K562 (cell line): Measurements from ENCODE around the gene SLC6A6. TPM values are rescaled to one million over a fixed set of nuclear protein-coding genes. Genes with fewer than 3 reads are reported as not detected.

Source experiments
- MXD1 ChIP-seq: fragments of 250-450 bp; sonication (Bioruptor Pico); IDR thresholded peaks from 2 replicates; pipeline ENCODE4 v1.8.0; 2021; ENCODE audit warnings: borderline replicate concordance, mild to moderate bottlenecking, moderate library complexity; ENCODE audit not compliant: poor library complexity, severe bottlenecking
- NCOA1 ChIP-seq: fragments of 450-650 bp; IDR thresholded peaks from 2 replicates; pipeline ENCODE4 v1.6.1; 2016; ENCODE audit warnings: low read depth
- RBM22 ChIP-seq: fragments of 200-400 bp; formaldehyde crosslinking; IDR thresholded peaks from 2 replicates; pipeline ENCODE4 v1.6.1; 2018; ENCODE audit warnings: low read length, low read depth; ENCODE audit not compliant: poor library complexity, severe bottlenecking
- SMAD1 ChIP-seq: fragments of 150-350 bp; IDR thresholded peaks from 2 replicates; pipeline ENCODE4 v1.6.1; 2014; ENCODE audit warnings: low read length, low read depth; ENCODE audit not compliant: partially characterized antibody
- SPI1 ChIP-seq: IDR thresholded peaks from 2 replicates; pipeline ENCODE4 v1.6.1; 2011; ENCODE audit warnings: low read depth, low read length, control low read depth, borderline replicate concordance
- ZC3H8 ChIP-seq: fragments of 450-650 bp; IDR thresholded peaks from 2 replicates; pipeline ENCODE4 v1.6.1; 2017
- polyA plus RNA-seq, 8 experiments: library from polyadenylated mRNA; depleted of rRNA in 4 of 8; stranded (reverse) in 5 of 8; unstranded in 3 of 8; fragments of >200 nt; fragmentation: Nextera tagmentation in 2 of 8; fragmentation: Illumina TruSeq in 1 of 8; extraction: Ambion mirVana in 2 of 8; extraction: Trizol in 1 of 8; gene quantifications; 2 replicates each; pipeline versions ENCODE4 v1.2.1 to v1.2.3, GENCODE V29; 2011 to 2014; ENCODE audit warnings: inconsistent platforms in 1 of 8, missing spikeins in 1 of 8
- total RNA-seq, 7 experiments: library from RNA; depleted of rRNA in 6 of 7; stranded (reverse); fragments of >200 nt in 6 of 7; fragmentation: Illumina TruSeq in 2 of 7; extraction: Trizol in 2 of 7; gene quantifications; 2 replicates each; pipeline versions ENCODE4 v1.2.1 to v1.2.3, GENCODE V29; 2011 to 2021; ENCODE audit warnings: low replicate concordance in 1 of 7
- TF ChIP-seq, protein P1 (sequence below): fragments of 200-600 bp; sonication (generic); IDR thresholded peaks from one replicate; pipeline ENCODE4 v1.6.1; 2012; ENCODE audit warnings: mild to moderate bottlenecking, low read depth, low read length, inconsistent platforms
- TF ChIP-seq, protein P2 (sequence below): fragments of 450-650 bp; formaldehyde crosslinking; IDR thresholded peaks from 2 replicates; pipeline ENCODE4 v1.4.0; 2022; ENCODE audit warnings: missing genetic modification characterization
- TF ChIP-seq, protein P3 (sequence below), 2 experiments: fragments of 150-350 bp in 1 of 2; IDR thresholded peaks; 2 replicates each; pipeline ENCODE4 v1.6.1; 2012 to 2016; ENCODE audit warnings: low read depth in 2 of 2, low read length in 2 of 2, mild to moderate bottlenecking in 1 of 2, moderate library complexity in 1 of 2

The SLC6A6 gene
- total and polyA plus RNA-seq, 9 of the 15 experiments (the other 6 are each of a cell fraction or from before 2014, with no cell fraction given): 12.3 to 203 (median 93.2) TPM

GRCh38 chr3:14431917-14432834 lies 29.8 kb downstream of the SLC6A6 start (continued):
- TF ChIP-seq, protein P1, sequence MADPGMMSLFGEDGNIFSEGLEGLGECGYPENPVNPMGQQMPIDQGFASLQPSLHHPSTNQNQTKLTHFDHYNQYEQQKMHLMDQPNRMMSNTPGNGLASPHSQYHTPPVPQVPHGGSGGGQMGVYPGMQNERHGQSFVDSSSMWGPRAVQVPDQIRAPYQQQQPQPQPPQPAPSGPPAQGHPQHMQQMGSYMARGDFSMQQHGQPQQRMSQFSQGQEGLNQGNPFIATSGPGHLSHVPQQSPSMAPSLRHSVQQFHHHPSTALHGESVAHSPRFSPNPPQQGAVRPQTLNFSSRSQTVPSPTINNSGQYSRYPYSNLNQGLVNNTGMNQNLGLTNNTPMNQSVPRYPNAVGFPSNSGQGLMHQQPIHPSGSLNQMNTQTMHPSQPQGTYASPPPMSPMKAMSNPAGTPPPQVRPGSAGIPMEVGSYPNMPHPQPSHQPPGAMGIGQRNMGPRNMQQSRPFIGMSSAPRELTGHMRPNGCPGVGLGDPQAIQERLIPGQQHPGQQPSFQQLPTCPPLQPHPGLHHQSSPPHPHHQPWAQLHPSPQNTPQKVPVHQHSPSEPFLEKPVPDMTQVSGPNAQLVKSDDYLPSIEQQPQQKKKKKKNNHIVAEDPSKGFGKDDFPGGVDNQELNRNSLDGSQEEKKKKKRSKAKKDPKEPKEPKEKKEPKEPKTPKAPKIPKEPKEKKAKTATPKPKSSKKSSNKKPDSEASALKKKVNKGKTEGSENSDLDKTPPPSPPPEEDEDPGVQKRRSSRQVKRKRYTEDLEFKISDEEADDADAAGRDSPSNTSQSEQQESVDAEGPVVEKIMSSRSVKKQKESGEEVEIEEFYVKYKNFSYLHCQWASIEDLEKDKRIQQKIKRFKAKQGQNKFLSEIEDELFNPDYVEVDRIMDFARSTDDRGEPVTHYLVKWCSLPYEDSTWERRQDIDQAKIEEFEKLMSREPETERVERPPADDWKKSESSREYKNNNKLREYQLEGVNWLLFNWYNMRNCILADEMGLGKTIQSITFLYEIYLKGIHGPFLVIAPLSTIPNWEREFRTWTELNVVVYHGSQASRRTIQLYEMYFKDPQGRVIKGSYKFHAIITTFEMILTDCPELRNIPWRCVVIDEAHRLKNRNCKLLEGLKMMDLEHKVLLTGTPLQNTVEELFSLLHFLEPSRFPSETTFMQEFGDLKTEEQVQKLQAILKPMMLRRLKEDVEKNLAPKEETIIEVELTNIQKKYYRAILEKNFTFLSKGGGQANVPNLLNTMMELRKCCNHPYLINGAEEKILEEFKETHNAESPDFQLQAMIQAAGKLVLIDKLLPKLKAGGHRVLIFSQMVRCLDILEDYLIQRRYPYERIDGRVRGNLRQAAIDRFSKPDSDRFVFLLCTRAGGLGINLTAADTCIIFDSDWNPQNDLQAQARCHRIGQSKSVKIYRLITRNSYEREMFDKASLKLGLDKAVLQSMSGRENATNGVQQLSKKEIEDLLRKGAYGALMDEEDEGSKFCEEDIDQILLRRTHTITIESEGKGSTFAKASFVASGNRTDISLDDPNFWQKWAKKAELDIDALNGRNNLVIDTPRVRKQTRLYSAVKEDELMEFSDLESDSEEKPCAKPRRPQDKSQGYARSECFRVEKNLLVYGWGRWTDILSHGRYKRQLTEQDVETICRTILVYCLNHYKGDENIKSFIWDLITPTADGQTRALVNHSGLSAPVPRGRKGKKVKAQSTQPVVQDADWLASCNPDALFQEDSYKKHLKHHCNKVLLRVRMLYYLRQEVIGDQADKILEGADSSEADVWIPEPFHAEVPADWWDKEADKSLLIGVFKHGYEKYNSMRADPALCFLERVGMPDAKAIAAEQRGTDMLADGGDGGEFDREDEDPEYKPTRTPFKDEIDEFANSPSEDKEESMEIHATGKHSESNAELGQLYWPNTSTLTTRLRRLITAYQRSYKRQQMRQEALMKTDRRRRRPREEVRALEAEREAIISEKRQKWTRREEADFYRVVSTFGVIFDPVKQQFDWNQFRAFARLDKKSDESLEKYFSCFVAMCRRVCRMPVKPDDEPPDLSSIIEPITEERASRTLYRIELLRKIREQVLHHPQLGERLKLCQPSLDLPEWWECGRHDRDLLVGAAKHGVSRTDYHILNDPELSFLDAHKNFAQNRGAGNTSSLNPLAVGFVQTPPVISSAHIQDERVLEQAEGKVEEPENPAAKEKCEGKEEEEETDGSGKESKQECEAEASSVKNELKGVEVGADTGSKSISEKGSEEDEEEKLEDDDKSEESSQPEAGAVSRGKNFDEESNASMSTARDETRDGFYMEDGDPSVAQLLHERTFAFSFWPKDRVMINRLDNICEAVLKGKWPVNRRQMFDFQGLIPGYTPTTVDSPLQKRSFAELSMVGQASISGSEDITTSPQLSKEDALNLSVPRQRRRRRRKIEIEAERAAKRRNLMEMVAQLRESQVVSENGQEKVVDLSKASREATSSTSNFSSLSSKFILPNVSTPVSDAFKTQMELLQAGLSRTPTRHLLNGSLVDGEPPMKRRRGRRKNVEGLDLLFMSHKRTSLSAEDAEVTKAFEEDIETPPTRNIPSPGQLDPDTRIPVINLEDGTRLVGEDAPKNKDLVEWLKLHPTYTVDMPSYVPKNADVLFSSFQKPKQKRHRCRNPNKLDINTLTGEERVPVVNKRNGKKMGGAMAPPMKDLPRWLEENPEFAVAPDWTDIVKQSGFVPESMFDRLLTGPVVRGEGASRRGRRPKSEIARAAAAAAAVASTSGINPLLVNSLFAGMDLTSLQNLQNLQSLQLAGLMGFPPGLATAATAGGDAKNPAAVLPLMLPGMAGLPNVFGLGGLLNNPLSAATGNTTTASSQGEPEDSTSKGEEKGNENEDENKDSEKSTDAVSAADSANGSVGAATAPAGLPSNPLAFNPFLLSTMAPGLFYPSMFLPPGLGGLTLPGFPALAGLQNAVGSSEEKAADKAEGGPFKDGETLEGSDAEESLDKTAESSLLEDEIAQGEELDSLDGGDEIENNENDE: no peak
- TF ChIP-seq SPI1: no peak
- TF ChIP-seq, protein P2, sequence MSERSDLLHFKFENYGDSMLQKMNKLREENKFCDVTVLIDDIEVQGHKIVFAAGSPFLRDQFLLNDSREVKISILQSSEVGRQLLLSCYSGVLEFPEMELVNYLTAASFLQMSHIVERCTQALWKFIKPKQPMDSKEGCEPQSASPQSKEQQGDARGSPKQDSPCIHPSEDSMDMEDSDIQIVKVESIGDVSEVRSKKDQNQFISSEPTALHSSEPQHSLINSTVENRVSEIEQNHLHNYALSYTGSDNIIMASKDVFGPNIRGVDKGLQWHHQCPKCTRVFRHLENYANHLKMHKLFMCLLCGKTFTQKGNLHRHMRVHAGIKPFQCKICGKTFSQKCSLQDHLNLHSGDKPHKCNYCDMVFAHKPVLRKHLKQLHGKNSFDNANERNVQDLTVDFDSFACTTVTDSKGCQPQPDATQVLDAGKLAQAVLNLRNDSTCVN (CRISPR knock-in tag): no peak
- no peak for TF ChIP-seq MXD1 (CRISPR knock-in tag)
- no peak for TF ChIP-seq RBM22
- TF ChIP-seq, protein P3, sequence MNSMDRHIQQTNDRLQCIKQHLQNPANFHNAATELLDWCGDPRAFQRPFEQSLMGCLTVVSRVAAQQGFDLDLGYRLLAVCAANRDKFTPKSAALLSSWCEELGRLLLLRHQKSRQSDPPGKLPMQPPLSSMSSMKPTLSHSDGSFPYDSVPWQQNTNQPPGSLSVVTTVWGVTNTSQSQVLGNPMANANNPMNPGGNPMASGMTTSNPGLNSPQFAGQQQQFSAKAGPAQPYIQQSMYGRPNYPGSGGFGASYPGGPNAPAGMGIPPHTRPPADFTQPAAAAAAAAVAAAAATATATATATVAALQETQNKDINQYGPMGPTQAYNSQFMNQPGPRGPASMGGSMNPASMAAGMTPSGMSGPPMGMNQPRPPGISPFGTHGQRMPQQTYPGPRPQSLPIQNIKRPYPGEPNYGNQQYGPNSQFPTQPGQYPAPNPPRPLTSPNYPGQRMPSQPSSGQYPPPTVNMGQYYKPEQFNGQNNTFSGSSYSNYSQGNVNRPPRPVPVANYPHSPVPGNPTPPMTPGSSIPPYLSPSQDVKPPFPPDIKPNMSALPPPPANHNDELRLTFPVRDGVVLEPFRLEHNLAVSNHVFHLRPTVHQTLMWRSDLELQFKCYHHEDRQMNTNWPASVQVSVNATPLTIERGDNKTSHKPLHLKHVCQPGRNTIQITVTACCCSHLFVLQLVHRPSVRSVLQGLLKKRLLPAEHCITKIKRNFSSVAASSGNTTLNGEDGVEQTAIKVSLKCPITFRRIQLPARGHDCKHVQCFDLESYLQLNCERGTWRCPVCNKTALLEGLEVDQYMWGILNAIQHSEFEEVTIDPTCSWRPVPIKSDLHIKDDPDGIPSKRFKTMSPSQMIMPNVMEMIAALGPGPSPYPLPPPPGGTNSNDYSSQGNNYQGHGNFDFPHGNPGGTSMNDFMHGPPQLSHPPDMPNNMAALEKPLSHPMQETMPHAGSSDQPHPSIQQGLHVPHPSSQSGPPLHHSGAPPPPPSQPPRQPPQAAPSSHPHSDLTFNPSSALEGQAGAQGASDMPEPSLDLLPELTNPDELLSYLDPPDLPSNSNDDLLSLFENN (IDR thresholded peaks at IDR 0.05; ENCODE audit: low read depth in 2 of 2, low read length in 2 of 2): peak in 1 of 2 experiments; percentile 23; a peak in 1 of 4 replicates
- no peak for TF ChIP-seq ZC3H8
- no peak for TF ChIP-seq SMAD1
- TF ChIP-seq NCOA1: 0 out of 2 replicates have a peak, but pooled peaks have one; percentile 7
